ENCODE results near the gene DUSP14. TPM values are rescaled to one million over a fixed set of nuclear protein-coding genes. Genes with fewer than 3 reads are reported as not detected.

Gene DUSP14
- total and polyA plus RNA-seq, 2 of the 13 experiments (the other 11 are each of a cell fraction or from before 2014, with no cell fraction given), result 33.5 to 39.8 TPM

- TF ChIP-seq ZNF350 (CRISPR knock-in tag; IDR thresholded peaks at IDR 0.05; ENCODE audit: borderline replicate concordance, low read depth) (0 out of 2 replicates have a peak, but pooled peaks have one; percentile 7), THYN1 (CRISPR knock-in tag; IDR thresholded peaks at IDR 0.05; ENCODE audit: borderline replicate concordance, low read depth) (no peak), ZBTB7B (CRISPR knock-in tag; IDR thresholded peaks at IDR 0.05) (peak; percentile 40; the same call in 1 of the 2 replicates), AKNA (CRISPR knock-in tag; IDR thresholded peaks at IDR 0.05; ENCODE audit: borderline replicate concordance) (no peak), ZFP1 (CRISPR knock-in tag; IDR thresholded peaks at IDR 0.05) (no peak), SYNCRIP (IDR thresholded peaks at IDR 0.05; ENCODE audit: insufficient read depth, low read depth, low read length) (no peak), MED8 (CRISPR knock-in tag; IDR thresholded peaks at IDR 0.05; ENCODE audit: insufficient replicate concordance) (no peak), SNAPC4 (CRISPR knock-in tag; IDR thresholded peaks at IDR 0.05) (no peak), ZFP41 (CRISPR knock-in tag; IDR thresholded peaks at IDR 0.05; ENCODE audit: borderline replicate concordance) (no peak), HBP1 (CRISPR knock-in tag; IDR thresholded peaks at IDR 0.05; ENCODE audit: low read depth) (no peak), KDM3A (CRISPR knock-in tag; IDR thresholded peaks at IDR 0.05; ENCODE audit: low read depth) (no peak), MTF1 (CRISPR knock-in tag; IDR thresholded peaks at IDR 0.05) (no peak), ZNF713 (CRISPR knock-in tag; IDR thresholded peaks at IDR 0.05) (no peak), CAMTA2 (CRISPR knock-in tag; IDR thresholded peaks at IDR 0.05; ENCODE audit: borderline replicate concordance) (no peak)
These were observed at the start of gene DUSP14 (continued) for GRCh38 chr17:37489197-37490001.

Data from HepG2 (cell line).